WTC11 (cell line): Measurements from ENCODE around the gene NT5DC1. TPM values are rescaled to one million over a fixed set of nuclear protein-coding genes. Genes with fewer than 3 reads are reported as not detected.
A peak's percentile ranks its signal among the peaks of the same experiment; 100 is the strongest.

Experiments used
- ATAC-seq: fragments of 200-7000 bp; cut with Tn5 transposase; 2 replicates; pipeline ENCODE4 v1.10.0; 2021; ENCODE audit warnings: mild to moderate bottlenecking, moderate library complexity
- CTCF ChIA-PET: fragments of 300-600 bp; sonication (Branson Sonifier 250); formaldehyde crosslinking; loops from one replicate; lab custom pipeline; 2021; ENCODE audit warnings: antibody characterized with exemption; lab: Charles Lee
- POLR2A ChIA-PET: fragments of 350-600 bp; sonication (Branson Sonifier 250); formaldehyde crosslinking; loops from one replicate; lab custom pipeline; 2021; ENCODE audit warnings: antibody characterized with exemption; lab: Charles Lee
- DNase-seq: peaks from one replicate; pipeline ENCODE4 v3.0.0; 2021; ENCODE audit warnings: low spot score
- H3K27ac Mint-ChIP-seq: 2 replicates; pipeline ENCODE4 v1.8.0; 2021; ENCODE audit warnings: mixed read lengths
- H3K27me3 Mint-ChIP-seq: 2 replicates; pipeline ENCODE4 v1.8.0; 2021; ENCODE audit warnings: low read depth, mild to moderate bottlenecking, moderate library complexity, mixed read lengths
- H3K36me3 Mint-ChIP-seq: 2 replicates; pipeline ENCODE4 v1.8.0; 2021; ENCODE audit warnings: mixed read lengths
- H3K4me1 Mint-ChIP-seq: 2 replicates; pipeline ENCODE4 v1.8.0; 2022; ENCODE audit warnings: mixed read lengths
- H3K4me3 Mint-ChIP-seq: 2 replicates; pipeline ENCODE4 v1.8.0; 2021; ENCODE audit warnings: mild to moderate bottlenecking, moderate library complexity, mixed read lengths
- H3K9me3 Mint-ChIP-seq: 2 replicates; pipeline ENCODE4 v1.8.0; 2021; ENCODE audit warnings: mixed read lengths
- ATF1 ChIP-seq: sonication (generic); formaldehyde crosslinking; IDR thresholded peaks from 2 replicates; pipeline ENCODE4 v1.8.1; 2023; ENCODE audit warnings: mild to moderate bottlenecking, moderate library complexity, missing genetic modification reagents
- ATF6 ChIP-seq: sonication (generic); formaldehyde crosslinking; IDR thresholded peaks from 2 replicates; pipeline ENCODE4 v1.8.1; 2023; ENCODE audit warnings: mild to moderate bottlenecking, missing genetic modification reagents
- CBFB ChIP-seq: sonication (generic); formaldehyde crosslinking; IDR thresholded peaks from 2 replicates; pipeline ENCODE4 v1.8.1; 2022; ENCODE audit warnings: mild to moderate bottlenecking, low read depth, missing genetic modification reagents
- CREB1 ChIP-seq: sonication (generic); formaldehyde crosslinking; IDR thresholded peaks from 2 replicates; pipeline ENCODE4 v1.8.0; 2023; ENCODE audit warnings: mild to moderate bottlenecking, missing genetic modification reagents
- CREM ChIP-seq: sonication (generic); formaldehyde crosslinking; IDR thresholded peaks from 2 replicates; pipeline ENCODE4 v1.8.1; 2022; ENCODE audit warnings: mild to moderate bottlenecking, missing genetic modification reagents, moderate library complexity
- E2F5 ChIP-seq: sonication (generic); formaldehyde crosslinking; IDR thresholded peaks from 2 replicates; pipeline ENCODE4 v1.8.1; 2022; ENCODE audit warnings: mild to moderate bottlenecking, moderate library complexity, missing genetic modification reagents
- ETV6 ChIP-seq: sonication (generic); formaldehyde crosslinking; IDR thresholded peaks from 2 replicates; pipeline ENCODE4 v1.8.1; 2022; ENCODE audit warnings: mild to moderate bottlenecking, missing genetic modification reagents
- FOXK1 ChIP-seq: sonication (generic); formaldehyde crosslinking; IDR thresholded peaks from 2 replicates; pipeline ENCODE4 v1.8.0; 2022; ENCODE audit warnings: mild to moderate bottlenecking, moderate library complexity, missing genetic modification reagents
- FOXP1 ChIP-seq: sonication (generic); formaldehyde crosslinking; IDR thresholded peaks from 2 replicates; pipeline ENCODE4 v1.8.0; 2022; ENCODE audit warnings: missing genetic modification reagents, mild to moderate bottlenecking, moderate library complexity, borderline replicate concordance
- GRHL2 ChIP-seq: fragments of 250-450 bp; sonication (Bioruptor Pico); IDR thresholded peaks from 2 replicates; pipeline ENCODE4 v1.8.0; 2022; ENCODE audit warnings: mild to moderate bottlenecking, moderate library complexity; ENCODE audit not compliant: insufficient replicate concordance, severe bottlenecking
- GTF2I ChIP-seq: fragments of 250-450 bp; sonication (Bioruptor Pico); conservative IDR thresholded peaks from 2 replicates; pipeline ENCODE4 v1.4.0; 2021; ENCODE audit warnings: mild to moderate bottlenecking
- HMGA2 ChIP-seq: fragments of 250-450 bp; sonication (Bioruptor Pico); IDR thresholded peaks from 2 replicates; pipeline ENCODE4 v1.4.0; 2021; ENCODE audit warnings: mild to moderate bottlenecking, moderate library complexity
- HMGXB4 ChIP-seq: sonication (generic); formaldehyde crosslinking; IDR thresholded peaks from 2 replicates; pipeline ENCODE4 v1.8.1; 2023; ENCODE audit warnings: mild to moderate bottlenecking, moderate library complexity, missing genetic modification reagents
- IRF2 ChIP-seq: sonication (generic); formaldehyde crosslinking; IDR thresholded peaks from 2 replicates; pipeline ENCODE4 v1.8.0; 2022; ENCODE audit warnings: low read depth, missing genetic modification reagents, borderline replicate concordance
- JAZF1 ChIP-seq: fragments of 250-450 bp; sonication (Bioruptor Pico); IDR thresholded peaks from 2 replicates; pipeline ENCODE4 v1.9.0; 2021; ENCODE audit warnings: moderate library complexity, mild to moderate bottlenecking, inconsistent platforms
- MXD4 ChIP-seq: fragments of 250-450 bp; sonication (Bioruptor Pico); IDR thresholded peaks from 2 replicates; pipeline ENCODE4 v1.8.0; 2021; ENCODE audit warnings: mild to moderate bottlenecking, moderate library complexity, borderline replicate concordance
- NR2C2 ChIP-seq: sonication (generic); formaldehyde crosslinking; IDR thresholded peaks from 2 replicates; pipeline ENCODE4 v1.8.0; 2022; ENCODE audit warnings: mild to moderate bottlenecking, missing genetic modification reagents
- PRRX2 ChIP-seq: fragments of 250-450 bp; sonication (Bioruptor Pico); IDR thresholded peaks from 2 replicates; pipeline ENCODE4 v1.8.0; 2021; ENCODE audit warnings: mild to moderate bottlenecking
- RELA ChIP-seq: sonication (generic); formaldehyde crosslinking; IDR thresholded peaks from 2 replicates; pipeline ENCODE4 v1.8.1; 2022; ENCODE audit warnings: missing genetic modification reagents, mild to moderate bottlenecking, borderline replicate concordance
- SMAD4 ChIP-seq: sonication (generic); formaldehyde crosslinking; IDR thresholded peaks from 2 replicates; pipeline ENCODE4 v1.8.0; 2022; ENCODE audit warnings: mild to moderate bottlenecking, missing genetic modification reagents
- TCF7 ChIP-seq: sonication (generic); formaldehyde crosslinking; IDR thresholded peaks from 2 replicates; pipeline ENCODE4 v1.8.0; 2022; ENCODE audit warnings: mild to moderate bottlenecking, low read depth, missing genetic modification reagents, moderate library complexity
- TEAD4 ChIP-seq: sonication (generic); formaldehyde crosslinking; IDR thresholded peaks from 2 replicates; pipeline ENCODE4 v1.8.0; 2022; ENCODE audit warnings: mild to moderate bottlenecking, missing genetic modification reagents
- TP53 ChIP-seq: sonication (generic); formaldehyde crosslinking; IDR thresholded peaks from 2 replicates; pipeline ENCODE4 v1.8.1; 2023; ENCODE audit warnings: mild to moderate bottlenecking, missing genetic modification reagents
- ZBTB43 ChIP-seq: sonication (generic); formaldehyde crosslinking; IDR thresholded peaks from 2 replicates; pipeline ENCODE4 v1.8.1; 2023; ENCODE audit warnings: mild to moderate bottlenecking, missing genetic modification reagents
- ZNF121 ChIP-seq: sonication (generic); formaldehyde crosslinking; IDR thresholded peaks from 2 replicates; pipeline ENCODE4 v1.8.0; 2023; ENCODE audit warnings: missing genetic modification reagents
- ZNF263 ChIP-seq: sonication (generic); formaldehyde crosslinking; IDR thresholded peaks from 2 replicates; pipeline ENCODE4 v1.8.1; 2022; ENCODE audit warnings: low read depth, mild to moderate bottlenecking, moderate library complexity, missing genetic modification reagents
- total RNA-seq: library from RNA; stranded (reverse); gene quantifications from 3 replicates; pipeline ENCODE4 v1.2.3, GENCODE V29; 2021
- TF ChIP-seq, protein P1 (sequence below): sonication (generic); formaldehyde crosslinking; IDR thresholded peaks from 2 replicates; pipeline ENCODE4 v1.8.0; 2022; ENCODE audit warnings: missing genetic modification reagents

Gene NT5DC1
- total RNA-seq, 1 experiment from 2014 or later, result 67.9 TPM

GRCh38 chr6:116251568-116252384, 151.1 kb downstream of the NT5DC1 start:
- no peaks in the 10 kb centered on the region for H3K27me3 Mint-ChIP-seq
- CTCF ChIA-PET, result interaction anchor here (0.9 to 2.3 kb wide), 4 partner anchors 17 to 140 kb away, joined by 3 to 12 read pairs (median 4); no protein-coding TSS in a partner anchor
- peak; percentile 5 for ATAC-seq

DNA sequence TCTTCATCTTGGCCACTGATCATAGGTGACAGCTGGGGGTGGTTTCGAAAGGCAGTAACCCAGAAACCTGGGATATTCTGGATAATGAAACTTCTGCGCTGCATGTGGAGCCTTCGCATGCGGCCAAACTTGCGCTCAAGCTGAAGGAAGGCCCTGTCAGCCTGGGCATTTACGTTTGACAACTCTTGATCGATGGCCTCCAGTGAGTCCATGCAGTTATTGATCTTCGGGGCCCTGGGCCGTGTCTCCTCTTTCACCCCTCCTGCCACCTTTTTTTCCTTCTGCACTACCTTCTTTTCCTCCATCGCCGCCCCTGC, 152.5 kb downstream of the NT5DC1 start:
- Mint-ChIP-seq H3K36me3 (peaks cover 3% of the 10 kb centered on the region; the same call in 1 of the 2 replicates), H3K4me1 (peaks cover 27% of the 10 kb centered on the region; the same call in 1 of the 2 replicates)
- POLR2A ChIA-PET, result interaction anchor here (1.1 to 1.5 kb wide), 3 partner anchors 16 to 27 kb away, joined by 4 to 9 read pairs (median 4); partner anchors contain the start of gene TSPYL1
- TF ChIP-seq E2F5 (CRISPR knock-in tag), result no peak
- TF ChIP-seq TEAD4, result no peak
- no peak for TF ChIP-seq FOXK1 (CRISPR knock-in tag)
- TF ChIP-seq MXD4 (CRISPR knock-in tag), result no peak
- TF ChIP-seq CBFB (CRISPR knock-in tag), result no peak
- TF ChIP-seq GRHL2, result no peak
- TF ChIP-seq HMGA2, result no peak
- TF ChIP-seq CREB1 (CRISPR knock-in tag), result no peak
- TF ChIP-seq RELA (CRISPR knock-in tag), result no peak
- no peak for TF ChIP-seq ZNF263
- no peak for TF ChIP-seq ATF1
- no peak for TF ChIP-seq ATF6 (CRISPR knock-in tag)
- TF ChIP-seq TCF7 (CRISPR knock-in tag), result no peak
- no peak for TF ChIP-seq ZBTB43

More at GRCh38 chr6:116251568-116252384, 151.1 kb downstream of the NT5DC1 start:
- no peak for TF ChIP-seq HMGXB4 (CRISPR knock-in tag)
- no peak for TF ChIP-seq CREM
- no peak for TF ChIP-seq NR2C2
- TF ChIP-seq IRF2 (CRISPR knock-in tag), result no peak
- TF ChIP-seq PRRX2 (CRISPR knock-in tag), result no peak
- no peak for TF ChIP-seq ETV6 (CRISPR knock-in tag)
- TF ChIP-seq SMAD4, result no peak
- no peak for TF ChIP-seq JAZF1
- TF ChIP-seq, protein P1, sequence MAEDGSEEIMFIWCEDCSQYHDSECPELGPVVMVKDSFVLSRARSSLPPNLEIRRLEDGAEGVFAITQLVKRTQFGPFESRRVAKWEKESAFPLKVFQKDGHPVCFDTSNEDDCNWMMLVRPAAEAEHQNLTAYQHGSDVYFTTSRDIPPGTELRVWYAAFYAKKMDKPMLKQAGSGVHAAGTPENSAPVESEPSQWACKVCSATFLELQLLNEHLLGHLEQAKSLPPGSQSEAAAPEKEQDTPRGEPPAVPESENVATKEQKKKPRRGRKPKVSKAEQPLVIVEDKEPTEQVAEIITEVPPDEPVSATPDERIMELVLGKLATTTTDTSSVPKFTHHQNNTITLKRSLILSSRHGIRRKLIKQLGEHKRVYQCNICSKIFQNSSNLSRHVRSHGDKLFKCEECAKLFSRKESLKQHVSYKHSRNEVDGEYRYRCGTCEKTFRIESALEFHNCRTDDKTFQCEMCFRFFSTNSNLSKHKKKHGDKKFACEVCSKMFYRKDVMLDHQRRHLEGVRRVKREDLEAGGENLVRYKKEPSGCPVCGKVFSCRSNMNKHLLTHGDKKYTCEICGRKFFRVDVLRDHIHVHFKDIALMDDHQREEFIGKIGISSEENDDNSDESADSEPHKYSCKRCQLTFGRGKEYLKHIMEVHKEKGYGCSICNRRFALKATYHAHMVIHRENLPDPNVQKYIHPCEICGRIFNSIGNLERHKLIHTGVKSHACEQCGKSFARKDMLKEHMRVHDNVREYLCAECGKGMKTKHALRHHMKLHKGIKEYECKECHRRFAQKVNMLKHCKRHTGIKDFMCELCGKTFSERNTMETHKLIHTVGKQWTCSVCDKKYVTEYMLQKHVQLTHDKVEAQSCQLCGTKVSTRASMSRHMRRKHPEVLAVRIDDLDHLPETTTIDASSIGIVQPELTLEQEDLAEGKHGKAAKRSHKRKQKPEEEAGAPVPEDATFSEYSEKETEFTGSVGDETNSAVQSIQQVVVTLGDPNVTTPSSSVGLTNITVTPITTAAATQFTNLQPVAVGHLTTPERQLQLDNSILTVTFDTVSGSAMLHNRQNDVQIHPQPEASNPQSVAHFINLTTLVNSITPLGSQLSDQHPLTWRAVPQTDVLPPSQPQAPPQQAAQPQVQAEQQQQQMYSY, result no peak
- no peak for TF ChIP-seq ZNF121 (CRISPR knock-in tag)
- no peak for TF ChIP-seq GTF2I (CRISPR knock-in tag)
- TF ChIP-seq MXD4 (CRISPR knock-in tag), result no peak
- no peak for TF ChIP-seq TP53
- no peak for TF ChIP-seq GRHL2
- TF ChIP-seq FOXP1, result no peak
- TF ChIP-seq, all 79 proteins: peak for 0
- Mint-ChIP-seq H3K4me3 (peak overlapping the region; percentile 62), H3K9me3 (no peaks in the 10 kb centered on the region), H3K27ac (peak overlapping the region; percentile 91), H3K4me1 (peaks cover 27% of the 10 kb centered on the region; the same call in 1 of the 2 replicates), H3K36me3 (peaks cover 3% of the 10 kb centered on the region; the same call in 1 of the 2 replicates)
- POLR2A ChIA-PET, result interaction anchor here (0.6 to 1.4 kb wide), 4 partner anchors 10 to 30 kb away, joined by 3 to 5 read pairs (median 4); no protein-coding TSS in a partner anchor
- no peak for DNase-seq

More for the DNA sequence above, 152.5 kb downstream of the NT5DC1 start:
- no peak overlapping the region for H3K4me3 Mint-ChIP-seq
- no peak overlapping the region for H3K27ac Mint-ChIP-seq
- CTCF ChIA-PET, result interaction anchor here (1.1 to 1.6 kb wide), 2 partner anchors 24 to 308 kb away, joined by 3 to 5 read pairs; no protein-coding TSS in a partner anchor
- ATAC-seq, result no peak
- no peaks in the 10 kb centered on the region for H3K27me3 Mint-ChIP-seq
- no peak for DNase-seq
- H3K9me3 Mint-ChIP-seq, result no peaks in the 10 kb centered on the region
